K562 (cell line): ENCODE results near the gene ARNT2. TPM values are rescaled to one million over a fixed set of nuclear protein-coding genes. Genes with fewer than 3 reads are reported as not detected.

Experiments used
- ATAC-seq: fragments of 200-7000 bp; cut with Tn5 transposase; 3 replicates; pipeline ENCODE4 v1.9.1; 2020; ENCODE audit warnings: moderate library complexity
- BruUV-seq: library from RNA; stranded (reverse); fragments of 400-500 nt; replicated peaks from 2 replicates; lab custom pipeline; 2021; lab: Mats Ljungman, UMichigan
- CTCF ChIA-PET: fragments of 300-600 bp; formaldehyde crosslinking; extraction: SDS; loops from one replicate; lab custom pipeline; 2021; ENCODE audit warnings: low intra/inter-chr PET ratio; lab: Yijun Ruan, JAX
- POLR2A ChIA-PET: fragments of 300-600, 350-650 bp; sonication (Branson Sonifier 250); formaldehyde crosslinking; extraction: SDS; loops from one replicate; lab custom pipeline; 2021; ENCODE audit warnings: antibody characterized with exemption, inconsistent platforms; lab: Yijun Ruan, JAX
- DNase-seq, 4 experiments: peaks; one replicate each; pipeline versions ENCODE4 v3.0.0 to v3.0.0-alpha.2; 2011 to 2018; ENCODE audit warnings: low spot score in 3 of 4, mixed read lengths in 3 of 4; ENCODE audit errors: extremely low read depth in 1 of 4
- FAIRE-seq: peaks from 2 replicates; lab custom pipeline; 2011; peaks lifted over from hg19 to GRCh38; lab: Jason Lieb, UNC
- H2AFZ ChIP-seq: 2 replicates; pipeline ENCODE4 v1.6.0; 2011; ENCODE audit warnings: low read depth, low read length, control low read depth, inconsistent platforms
- H3K27ac ChIP-seq: fragments of 200-600 bp; 3 replicates; pipeline ENCODE4 v1.8.0; 2011; ENCODE audit warnings: low read depth, mild to moderate bottlenecking, control low read depth, inconsistent platforms, low read length, moderate library complexity, mixed read lengths; ENCODE audit errors: extremely low read depth
- H3K27me3 ChIP-seq, 2 experiments: fragments of 300-600 bp in 1 of 2; 2 replicates in 1 of 2; 3 replicates in 1 of 2; pipeline versions ENCODE4 v1.6.0 to v1.8.0; 2011; ENCODE audit warnings: inconsistent platforms in 2 of 2, low read length in 2 of 2, mild to moderate bottlenecking in 1 of 2, mixed read lengths in 1 of 2, moderate library complexity in 1 of 2; ENCODE audit not compliant: control insufficient read depth in 2 of 2, insufficient read depth in 2 of 2
- H3K36me3 ChIP-seq: fragments of 300-600 bp; 3 replicates; pipeline ENCODE4 v1.8.0; 2011; ENCODE audit warnings: mild to moderate bottlenecking, low read length, inconsistent platforms; ENCODE audit not compliant: control insufficient read depth, insufficient read depth
- H3K4me1 ChIP-seq, 2 experiments: fragments of 200-600 bp in 1 of 2; replicated peaks in 1 of 2; 2 replicates in 1 of 2; 3 replicates in 1 of 2; pipeline versions ENCODE4 v1.5.1 to v1.8.0; 2011; ENCODE audit warnings: inconsistent platforms in 2 of 2, low read length in 2 of 2, mild to moderate bottlenecking in 1 of 2, mixed read lengths in 1 of 2, moderate library complexity in 1 of 2; ENCODE audit not compliant: control insufficient read depth in 2 of 2, insufficient read depth in 2 of 2
- H3K4me2 ChIP-seq: 2 replicates; pipeline ENCODE4 v1.6.1; 2011; ENCODE audit warnings: low read length, control low read depth, inconsistent platforms, mixed read lengths; ENCODE audit not compliant: insufficient read depth
- H3K4me3 ChIP-seq: fragments of 200-600 bp; sonication (generic), shearing (Covaris generic); 2 replicates; pipeline ENCODE4 v1.5.1; 2016; ENCODE audit warnings: control low read depth, inconsistent platforms
- H3K79me2 ChIP-seq: fragments of 200-600 bp; 3 replicates; pipeline ENCODE4 v1.8.0; 2011; ENCODE audit warnings: low read length, inconsistent platforms; ENCODE audit not compliant: control insufficient read depth, insufficient read depth
- H3K9ac ChIP-seq, 2 experiments: 2 replicates each; pipeline versions ENCODE4 v1.6.0 to v1.6.1; 2011; ENCODE audit warnings: low read depth in 2 of 2, low read length in 2 of 2, control low read depth in 1 of 2, inconsistent platforms in 1 of 2, mild to moderate bottlenecking in 1 of 2, mixed read lengths in 1 of 2; ENCODE audit not compliant: insufficient read depth in 1 of 2
- H3K9me1 ChIP-seq: one replicate; pipeline ENCODE4 v1.6.0; 2011; ENCODE audit warnings: inconsistent platforms, mild to moderate bottlenecking, low read length, moderate library complexity; ENCODE audit not compliant: control insufficient read depth, insufficient read depth
- H3K9me3 ChIP-seq: replicated peaks from 2 replicates; pipeline ENCODE4 v1.5.1; 2011; ENCODE audit warnings: low read depth, low read length, inconsistent platforms; ENCODE audit not compliant: control insufficient read depth, insufficient read depth
- H4K20me1 ChIP-seq: replicated peaks from 2 replicates; pipeline ENCODE4 v1.6.1; 2011; ENCODE audit warnings: low read length, inconsistent platforms, mixed read lengths; ENCODE audit not compliant: control insufficient read depth, insufficient read depth
- CTBP1 ChIP-seq: fragments of 450-650 bp; IDR thresholded peaks from 2 replicates; pipeline ENCODE4 v1.6.1; 2016; ENCODE audit warnings: borderline replicate concordance
- GMEB1 ChIP-seq: fragments of 250-450 bp; sonication (Bioruptor Pico); IDR thresholded peaks from 2 replicates; pipeline ENCODE4 v1.4.0; 2020; ENCODE audit warnings: mild to moderate bottlenecking
- PCBP2 ChIP-seq: fragments of 200-400 bp; formaldehyde crosslinking; IDR thresholded peaks from 2 replicates; pipeline ENCODE4 v1.6.1; 2018; ENCODE audit warnings: low read length, low read depth, mild to moderate bottlenecking, moderate library complexity; ENCODE audit not compliant: poor library complexity, severe bottlenecking
- RBFOX2 ChIP-seq: fragments of 200-400 bp; formaldehyde crosslinking; IDR thresholded peaks from 2 replicates; pipeline ENCODE4 v1.6.1; 2017; ENCODE audit warnings: low read depth, mild to moderate bottlenecking, low read length, moderate library complexity
- TFE3 ChIP-seq: fragments of 450-650 bp; formaldehyde crosslinking; IDR thresholded peaks from 2 replicates; pipeline ENCODE4 v1.4.0; 2020; ENCODE audit warnings: mild to moderate bottlenecking, mixed read lengths
- THRB ChIP-seq: fragments of 450-650 bp; formaldehyde crosslinking; conservative IDR thresholded peaks from 2 replicates; pipeline ENCODE4 v1.4.0; 2022; ENCODE audit warnings: mild to moderate bottlenecking, missing genetic modification characterization
- U2AF1 ChIP-seq: fragments of 200-400 bp; formaldehyde crosslinking; optimal IDR thresholded peaks from 2 replicates; pipeline ENCODE3; 2017; ENCODE audit warnings: mild to moderate bottlenecking, low read depth, low read length, moderate library complexity
- ZNF384 ChIP-seq: IDR thresholded peaks from 2 replicates; pipeline ENCODE4 v1.6.1; 2012; ENCODE audit warnings: low read depth, low read length, improper control_type of control experiment
- in situ Hi-C: fragments of 300-500 bp; cut with MboI; formaldehyde crosslinking; loops from 4 replicates; pipeline ENCODE4 v1.15.0; 2018; ENCODE audit warnings: inconsistent platforms, mixed read lengths
- intact Hi-C: fragments of 100-400 bp; cut with micrococcal nuclease; formaldehyde crosslinking; loops from 2 replicates; pipeline ENCODE4 v1.14.2; 2022
- polyA plus RNA-seq, 8 experiments: library from polyadenylated mRNA; depleted of rRNA in 4 of 8; stranded (reverse) in 5 of 8; unstranded in 3 of 8; fragments of >200 nt; fragmentation: Nextera tagmentation in 2 of 8; fragmentation: Illumina TruSeq in 1 of 8; extraction: Ambion mirVana in 2 of 8; extraction: Trizol in 1 of 8; gene quantifications; 2 replicates each; pipeline versions ENCODE4 v1.2.1 to v1.2.3, GENCODE V29; 2011 to 2014; ENCODE audit warnings: inconsistent platforms in 1 of 8, missing spikeins in 1 of 8
- total RNA-seq, 7 experiments: library from RNA; depleted of rRNA in 6 of 7; stranded (reverse); fragments of >200 nt in 6 of 7; fragmentation: Illumina TruSeq in 2 of 7; extraction: Trizol in 2 of 7; gene quantifications; 2 replicates each; pipeline versions ENCODE4 v1.2.1 to v1.2.3, GENCODE V29; 2011 to 2021; ENCODE audit warnings: low replicate concordance in 1 of 7
- TF ChIP-seq, protein P1 (sequence below): sonication (generic); formaldehyde crosslinking; IDR thresholded peaks from 2 replicates; pipeline ENCODE4 v1.8.1; 2023; ENCODE audit warnings: mild to moderate bottlenecking, missing genetic modification reagents
- TF ChIP-seq, protein P2 (sequence below): fragments of 250-450 bp; sonication (Bioruptor Pico); IDR thresholded peaks from 2 replicates; pipeline ENCODE4 v1.4.0; 2020; ENCODE audit warnings: mild to moderate bottlenecking, moderate library complexity, borderline replicate concordance

The ARNT2 gene
- total and polyA plus RNA-seq, 9 of the 15 experiments (the other 6 are each of a cell fraction or from before 2014, with no cell fraction given), result 0.01 TPM; not detected in 8

DNA sequence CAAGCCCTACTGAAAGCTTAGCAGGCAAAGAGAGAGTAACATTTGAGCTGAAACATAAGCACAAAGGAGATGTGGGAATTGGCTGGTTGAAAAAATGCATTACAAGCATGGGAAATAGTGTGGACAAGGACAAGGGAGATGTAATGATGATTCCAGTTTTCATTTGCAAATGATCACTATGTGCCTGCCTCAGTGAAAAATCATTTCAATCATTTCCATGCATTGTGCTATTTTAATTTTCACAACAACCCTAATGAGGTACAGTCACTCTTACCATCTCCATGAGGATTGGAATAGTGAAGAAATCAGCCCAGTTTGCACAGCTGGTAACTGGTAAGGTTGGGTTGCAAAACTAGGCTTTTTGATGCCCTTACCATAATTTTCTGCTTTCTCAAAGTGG, 123.2 kb downstream of the ARNT2 start:
- TF ChIP-seq PCBP2, result no peak
- no peak for TF ChIP-seq TFE3 (CRISPR knock-in tag)
- no peak for TF ChIP-seq U2AF1
- TF ChIP-seq THRB, result no peak
- no peak for TF ChIP-seq RBFOX2
- TF ChIP-seq GMEB1 (CRISPR knock-in tag), result no peak
- TF ChIP-seq, protein P1, sequence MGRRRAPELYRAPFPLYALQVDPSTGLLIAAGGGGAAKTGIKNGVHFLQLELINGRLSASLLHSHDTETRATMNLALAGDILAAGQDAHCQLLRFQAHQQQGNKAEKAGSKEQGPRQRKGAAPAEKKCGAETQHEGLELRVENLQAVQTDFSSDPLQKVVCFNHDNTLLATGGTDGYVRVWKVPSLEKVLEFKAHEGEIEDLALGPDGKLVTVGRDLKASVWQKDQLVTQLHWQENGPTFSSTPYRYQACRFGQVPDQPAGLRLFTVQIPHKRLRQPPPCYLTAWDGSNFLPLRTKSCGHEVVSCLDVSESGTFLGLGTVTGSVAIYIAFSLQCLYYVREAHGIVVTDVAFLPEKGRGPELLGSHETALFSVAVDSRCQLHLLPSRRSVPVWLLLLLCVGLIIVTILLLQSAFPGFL, result no peak
- TF ChIP-seq ZNF384, result no peak
- TF ChIP-seq CTBP1, result no peak
- TF ChIP-seq, protein P2, sequence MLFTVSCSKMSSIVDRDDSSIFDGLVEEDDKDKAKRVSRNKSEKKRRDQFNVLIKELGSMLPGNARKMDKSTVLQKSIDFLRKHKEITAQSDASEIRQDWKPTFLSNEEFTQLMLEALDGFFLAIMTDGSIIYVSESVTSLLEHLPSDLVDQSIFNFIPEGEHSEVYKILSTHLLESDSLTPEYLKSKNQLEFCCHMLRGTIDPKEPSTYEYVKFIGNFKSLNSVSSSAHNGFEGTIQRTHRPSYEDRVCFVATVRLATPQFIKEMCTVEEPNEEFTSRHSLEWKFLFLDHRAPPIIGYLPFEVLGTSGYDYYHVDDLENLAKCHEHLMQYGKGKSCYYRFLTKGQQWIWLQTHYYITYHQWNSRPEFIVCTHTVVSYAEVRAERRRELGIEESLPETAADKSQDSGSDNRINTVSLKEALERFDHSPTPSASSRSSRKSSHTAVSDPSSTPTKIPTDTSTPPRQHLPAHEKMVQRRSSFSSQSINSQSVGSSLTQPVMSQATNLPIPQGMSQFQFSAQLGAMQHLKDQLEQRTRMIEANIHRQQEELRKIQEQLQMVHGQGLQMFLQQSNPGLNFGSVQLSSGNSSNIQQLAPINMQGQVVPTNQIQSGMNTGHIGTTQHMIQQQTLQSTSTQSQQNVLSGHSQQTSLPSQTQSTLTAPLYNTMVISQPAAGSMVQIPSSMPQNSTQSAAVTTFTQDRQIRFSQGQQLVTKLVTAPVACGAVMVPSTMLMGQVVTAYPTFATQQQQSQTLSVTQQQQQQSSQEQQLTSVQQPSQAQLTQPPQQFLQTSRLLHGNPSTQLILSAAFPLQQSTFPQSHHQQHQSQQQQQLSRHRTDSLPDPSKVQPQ (CRISPR knock-in tag), result no peak
- H3K27ac ChIP-seq, result no peak overlapping the region
- no peaks in the 10 kb centered on the region for H3K4me1 ChIP-seq
- BruUV-seq, result no TSS peak
- no peaks in the 10 kb centered on the region for H4K20me1 ChIP-seq
- H2AFZ ChIP-seq, result no peak overlapping the region
- no peak for FAIRE-seq
- ChIA-PET POLR2A (interaction anchor here (0.7 kb wide), 1 partner anchor 57 kb away, joined by 3 read pairs; no protein-coding TSS in a partner anchor), CTCF (no interaction called here)
- H3K27me3 ChIP-seq, result peaks cover 0 to 5% of the 10 kb centered on the region in 2 experiments; a peak in 2 of 5 replicates
- no peaks in the 10 kb centered on the region for H3K9me3 ChIP-seq
- no peak overlapping the region for H3K4me2 ChIP-seq
- no peak for DNase-seq
- H3K36me3 ChIP-seq, result no peaks in the 10 kb centered on the region
- H3K9ac ChIP-seq, result no peak overlapping the region
- intact Hi-C loops, result no loop called here
- no peak for ATAC-seq
- H3K4me3 ChIP-seq, result no peak overlapping the region
- H3K79me2 ChIP-seq, result no peaks in the 10 kb centered on the region
- H3K9me1 ChIP-seq, result no peaks in the 10 kb centered on the region
- in situ Hi-C loops, result no loop called here
